NCI-H2107 treated with DMSO at 0.1 percent for 48 hours (cell line): Measurements from ENCODE around the gene CARMIL1.
A peak's percentile ranks its signal among the peaks of the same experiment; 100 is the strongest.
"Not testable (repeated sequence)": the region's sequence is repeated elsewhere in the genome, so short reads cannot be mapped to it uniquely, and the experiment has no call there.

Experiments used
- DNase-seq: peaks from one replicate; lab custom pipeline; 2025; ENCODE audit not compliant: unreplicated experiment; lab: John Stamatoyannopoulos, UW

The CARMIL1 gene

DNA sequence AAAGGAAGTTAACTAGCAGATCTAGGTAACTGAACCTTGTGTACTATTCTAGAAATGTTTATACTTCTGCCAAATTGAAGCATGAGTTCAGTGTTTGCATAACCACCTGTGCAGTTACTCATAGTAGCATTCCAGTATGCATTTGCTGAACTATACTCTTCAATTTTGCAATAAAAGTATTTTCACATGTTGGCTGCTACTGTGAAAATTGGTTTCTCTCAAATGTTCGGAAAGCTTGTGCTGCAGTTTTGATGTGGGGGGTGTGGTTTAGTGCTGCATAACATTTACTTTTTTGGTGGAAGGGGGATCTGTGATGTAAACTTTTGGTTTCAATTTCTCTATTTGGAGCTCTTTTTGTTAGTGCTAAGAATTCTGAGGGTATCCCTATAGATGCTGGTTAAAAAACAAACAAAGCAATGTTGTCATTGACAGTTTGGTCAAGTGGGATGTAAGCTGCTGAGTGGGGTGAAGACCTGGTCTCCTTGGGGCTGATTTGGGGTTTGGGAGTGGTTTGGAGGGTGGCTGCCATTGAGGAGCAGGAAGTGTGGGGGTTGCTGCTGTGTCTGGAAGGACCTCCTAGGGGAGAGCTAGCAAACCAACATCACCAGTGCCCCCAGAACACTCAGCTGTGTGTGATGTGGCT, 87.8 kb downstream of the CARMIL1 start:
- DNase-seq, result no peak

- no peak for DNase-seq
These were observed 89.9 kb downstream of the CARMIL1 start for GRCh38 chr6:25369036-25369432.

GRCh38 chr6:25369433-25370177, 90.4 kb downstream of the CARMIL1 start:
- peak; percentile 40 for DNase-seq

DNA sequence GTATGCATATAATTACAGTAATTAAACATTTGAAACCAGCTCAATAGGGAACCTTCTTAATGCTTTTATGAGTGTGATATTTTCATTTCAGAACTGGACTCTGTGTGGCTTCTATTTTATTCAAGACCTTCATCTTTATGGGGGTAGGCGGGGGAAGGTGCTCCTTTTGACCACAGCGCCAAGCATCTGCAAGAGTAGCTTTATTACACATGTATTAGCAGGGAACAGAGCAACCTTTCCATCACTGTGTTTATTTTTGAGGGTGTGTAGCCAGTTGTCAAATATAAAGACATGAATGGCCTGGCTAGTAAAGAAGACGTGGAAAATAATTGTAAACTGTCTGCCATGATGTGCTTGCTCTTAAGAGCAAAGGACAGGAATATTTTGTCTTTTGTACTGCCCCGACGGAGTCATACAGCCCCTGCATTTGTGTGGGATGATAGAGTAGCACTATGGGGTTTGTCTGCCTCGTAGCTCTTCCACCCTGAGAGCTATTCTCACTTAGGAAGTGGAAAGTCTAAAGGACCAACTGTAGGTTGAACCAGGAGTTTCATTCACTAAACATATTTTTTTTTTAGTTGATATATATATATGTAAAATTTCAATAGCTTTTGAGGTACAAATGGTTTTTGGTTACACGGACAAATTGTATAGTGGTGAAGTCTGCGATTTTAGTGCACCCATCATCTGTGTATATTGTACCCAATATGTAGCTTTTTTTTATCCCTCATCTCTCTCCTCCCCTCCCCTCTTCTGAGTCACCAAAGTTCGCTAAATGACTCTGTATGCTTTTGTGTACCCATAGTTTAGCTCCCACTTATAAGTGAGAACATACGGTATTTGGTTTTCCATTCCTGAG, 91.2 kb downstream of the CARMIL1 start:
- DNase-seq, result no peak

- DNase-seq, result no peak
These were observed 91.8 kb downstream of the CARMIL1 start for GRCh38 chr6:25371037-25371347.

- no peak for DNase-seq
These were observed 96.0 kb downstream of the CARMIL1 start for GRCh38 chr6:25375125-25375524.

GRCh38 chr6:25377664-25378063, 98.5 kb downstream of the CARMIL1 start:
- DNase-seq, result no peak

DNA sequence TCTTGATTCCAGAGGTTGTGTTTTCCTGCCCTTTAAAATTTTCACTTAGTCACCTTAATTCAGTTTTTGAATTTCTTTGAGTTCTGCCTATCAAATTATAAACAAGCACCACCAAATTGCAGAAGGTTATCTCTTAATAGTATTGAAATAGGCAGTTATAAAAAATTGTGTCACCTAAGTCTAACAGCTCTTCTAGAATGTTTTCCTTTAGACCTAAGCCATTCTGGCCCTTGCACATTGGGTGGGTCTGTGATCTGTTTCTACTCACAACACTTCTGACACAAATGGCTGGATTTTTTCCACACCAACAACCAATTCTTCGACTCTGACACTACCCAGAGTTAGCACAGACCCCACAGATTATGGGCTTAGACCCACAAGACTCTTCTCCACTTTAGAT, 101.9 kb downstream of the CARMIL1 start:
- no peak for DNase-seq

DNA sequence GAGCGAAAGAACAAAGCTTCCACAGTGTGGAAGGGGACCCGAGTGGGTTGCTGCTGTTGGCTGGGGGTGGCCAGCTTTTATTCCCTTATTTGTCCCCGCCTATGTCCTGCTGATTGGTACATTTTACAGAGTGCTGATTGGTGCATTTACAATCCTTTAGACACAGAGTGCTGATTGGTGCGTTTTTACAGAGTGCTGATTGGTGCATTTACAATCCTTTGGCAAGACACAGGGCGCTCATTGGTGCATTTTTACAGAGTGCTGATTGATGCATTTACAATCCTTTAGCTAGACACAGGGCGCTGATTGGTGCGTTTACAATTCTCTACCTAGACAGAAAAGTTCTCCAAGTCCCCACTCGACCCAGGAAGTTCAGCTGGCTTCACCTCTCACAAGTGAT, 103.3 kb downstream of the CARMIL1 start:
- DNase-seq, result not testable (repeated sequence)

DNA sequence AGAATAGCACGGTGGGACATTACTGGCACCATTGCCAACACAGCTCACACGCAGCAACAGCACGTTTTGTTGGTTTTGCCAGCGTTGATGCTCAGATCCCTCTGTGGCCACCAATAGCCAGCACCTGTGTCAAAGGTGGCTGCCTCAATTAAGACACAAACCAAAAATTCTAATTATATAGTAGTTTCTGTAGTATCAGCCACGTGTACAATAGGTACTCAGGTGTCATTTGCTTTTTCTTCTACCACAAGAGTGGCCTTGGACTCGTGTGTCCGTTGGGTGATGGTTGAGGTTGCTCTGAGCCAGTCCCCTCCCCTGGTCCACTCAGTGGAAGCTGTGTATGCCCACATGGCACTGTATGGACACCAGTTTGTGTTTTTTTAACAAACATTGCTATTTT, 105.1 kb downstream of the CARMIL1 start:
- no peak for DNase-seq

- DNase-seq, result no peak
These were observed 105.8 kb downstream of the CARMIL1 start for GRCh38 chr6:25384967-25385366.

DNA sequence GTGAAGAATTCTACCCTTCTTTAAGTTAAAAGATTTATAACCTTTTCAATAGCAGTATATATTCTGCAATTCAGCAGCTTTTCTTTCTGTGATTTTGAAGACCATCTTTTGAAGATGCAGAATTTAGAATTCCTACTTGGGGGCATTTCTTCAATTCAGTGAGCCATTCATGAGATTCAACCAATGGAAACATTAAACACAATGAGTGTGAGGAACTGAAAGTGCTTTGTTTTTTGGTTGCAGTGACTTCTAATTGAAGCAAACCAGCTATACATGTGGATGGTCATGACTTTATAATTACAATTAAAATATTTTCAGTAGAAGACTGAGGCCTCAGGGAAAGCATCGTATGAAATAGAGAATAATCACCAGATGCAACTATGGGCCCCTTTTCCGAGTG, 108.3 kb downstream of the CARMIL1 start:
- DNase-seq, result no peak

GRCh38 chr6:25387911-25388310, 108.7 kb downstream of the CARMIL1 start:
- no peak for DNase-seq

- no peak for DNase-seq
These were observed 109.6 kb downstream of the CARMIL1 start for GRCh38 chr6:25388776-25389175.

DNA sequence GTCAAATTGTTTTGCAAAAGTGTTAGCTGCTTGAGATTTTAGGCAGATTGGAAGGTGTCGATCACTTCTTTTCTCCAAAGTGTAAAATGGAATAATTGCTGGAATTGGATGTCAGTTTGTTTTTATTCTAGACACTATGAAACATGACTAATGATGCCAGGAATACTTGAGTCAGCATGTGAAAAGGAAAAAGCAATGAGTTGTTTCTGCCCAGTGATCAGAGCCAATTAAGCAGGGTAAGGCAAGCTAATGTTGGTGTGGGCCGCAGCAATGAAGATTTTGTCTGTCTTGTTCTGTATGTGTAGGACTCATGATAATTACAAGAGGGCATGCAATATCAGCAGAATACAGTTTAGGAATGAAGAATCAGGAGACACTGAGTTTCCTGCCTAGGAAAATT, 110.3 kb downstream of the CARMIL1 start:
- DNase-seq, result no peak

- DNase-seq, result no peak
These were observed 113.2 kb downstream of the CARMIL1 start for GRCh38 chr6:25392372-25392771.

- DNase-seq, result no peak
These were observed 116.6 kb downstream of the CARMIL1 start for GRCh38 chr6:25395731-25396130.

DNA sequence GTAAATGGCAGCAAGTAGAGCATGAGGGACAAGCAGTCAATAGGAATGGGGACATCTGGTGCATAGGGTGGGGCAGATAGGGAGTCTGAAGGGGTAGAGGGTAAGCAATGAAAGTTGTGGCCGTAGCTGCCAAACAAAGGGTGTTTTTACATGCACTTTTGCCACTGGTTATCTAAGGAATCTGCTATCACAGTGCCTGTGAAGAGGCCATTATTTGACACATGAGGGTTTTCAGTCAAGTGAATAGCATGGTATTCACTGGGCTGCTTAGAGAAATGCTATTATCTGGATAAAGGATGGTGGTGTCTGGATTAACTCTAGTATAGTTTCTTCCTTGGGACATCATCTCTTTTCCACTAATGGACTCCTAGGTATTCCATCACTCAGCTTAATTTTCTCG, 118.2 kb downstream of the CARMIL1 start:
- DNase-seq, result no peak

- no peak for DNase-seq
These were observed 120.7 kb downstream of the CARMIL1 start for GRCh38 chr6:25399885-25400284.

DNA sequence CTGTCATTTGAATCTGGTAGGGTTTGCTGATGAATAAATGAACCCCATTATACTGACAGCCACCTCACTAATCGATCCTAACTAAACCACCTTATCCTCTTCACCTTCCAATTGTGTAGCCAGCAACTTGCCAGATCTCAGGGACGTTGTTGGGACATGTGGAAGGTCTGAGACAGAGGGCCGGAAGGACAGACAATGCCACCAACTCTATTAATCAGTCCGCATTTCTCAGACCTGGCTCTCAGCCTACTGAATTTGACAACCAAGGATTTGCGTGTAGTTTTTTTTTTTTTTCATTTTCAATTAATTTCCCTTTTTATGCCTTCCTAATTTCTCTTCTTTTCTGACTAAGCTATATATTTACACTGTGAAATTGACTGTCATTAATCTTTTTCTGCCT, 122.5 kb downstream of the CARMIL1 start:
- DNase-seq, result no peak

DNA sequence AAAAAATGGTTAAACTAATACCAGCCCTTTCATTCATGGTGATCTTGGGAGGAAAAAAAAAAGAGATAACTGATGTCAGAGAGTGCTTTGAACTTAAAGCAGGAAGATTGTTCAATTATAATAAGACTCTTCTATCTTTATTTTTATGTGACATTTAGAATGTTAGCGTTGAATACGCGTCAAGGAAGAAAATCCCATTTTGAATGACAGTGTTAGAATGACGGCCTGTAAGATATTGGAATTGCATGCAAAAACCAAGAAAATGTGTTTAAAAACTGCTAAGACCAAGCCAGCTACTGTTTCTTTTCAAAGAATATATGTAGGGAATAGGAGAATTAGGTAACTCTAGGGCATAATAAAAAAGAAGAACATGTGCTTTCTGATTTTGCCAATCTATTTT, 123.0 kb downstream of the CARMIL1 start:
- no peak for DNase-seq

- no peak for DNase-seq
These were observed 124.0 kb downstream of the CARMIL1 start for GRCh38 chr6:25403150-25403549.
